GM18861 (cell line): ENCODE measurements around the gene CCDC80.

Source experiments
- ATAC-seq: cut with Tn5 transposase; IDR thresholded peaks from one replicate; pipeline ENCODE4 v1.9.1; 2021; ENCODE audit not compliant: unreplicated experiment

The CCDC80 gene

GRCh38 chr3:112633757-112634156 lies 7.2 kb downstream of the CCDC80 start:
- no peak for ATAC-seq

GRCh38 chr3:112633191-112633590 lies 7.8 kb downstream of the CCDC80 start:
- ATAC-seq: no peak

GRCh38 chr3:112632596-112632995 lies 8.3 kb downstream of the CCDC80 start:
- no peak for ATAC-seq

- ATAC-seq: no peak
Observed at GRCh38 chr3:112631257-112631656, 9.7 kb downstream of the CCDC80 start.

GRCh38 chr3:112629425-112629824 lies 11.5 kb downstream of the CCDC80 start:
- ATAC-seq: no peak

- ATAC-seq: no peak
Observed at GRCh38 chr3:112627919-112628466, 12.9 kb downstream of the CCDC80 start.

GRCh38 chr3:112627419-112627818 lies 13.5 kb downstream of the CCDC80 start:
- ATAC-seq: no peak

- no peak for ATAC-seq
Observed at GRCh38 chr3:112623717-112624116, 17.2 kb downstream of the CCDC80 start.

- ATAC-seq: no peak
Observed at GRCh38 chr3:112623213-112623612, 17.7 kb downstream of the CCDC80 start.

- ATAC-seq: no peak
Observed at GRCh38 chr3:112619295-112619694, 21.6 kb downstream of the CCDC80 start.

- ATAC-seq: no peak
Observed at GRCh38 chr3:112617285-112617684, 23.7 kb downstream of the CCDC80 start.

- ATAC-seq: no peak
Observed at GRCh38 chr3:112615989-112616731, 24.8 kb downstream of the CCDC80 start.

- ATAC-seq: no peak
Observed at GRCh38 chr3:112611752-112612515, 29.0 kb downstream of the CCDC80 start.

GRCh38 chr3:112610121-112610520 lies 30.8 kb downstream of the CCDC80 start:
- ATAC-seq: no peak

- no peak for ATAC-seq
Observed at GRCh38 chr3:112607863-112608262, 33.1 kb downstream of the CCDC80 start.

GRCh38 chr3:112606098-112606497 lies 34.8 kb downstream of the CCDC80 start:
- ATAC-seq: no peak

GRCh38 chr3:112605285-112605684 lies 35.7 kb downstream of the CCDC80 start:
- no peak for ATAC-seq

GRCh38 chr3:112604536-112604935 lies 36.4 kb downstream of the CCDC80 start:
- ATAC-seq: no peak

- peak; percentile 88 for ATAC-seq
Observed at GRCh38 chr3:112602217-112602838, 38.6 kb downstream of the CCDC80 start.

GRCh38 chr3:112598731-112599130 lies 42.2 kb downstream of the CCDC80 start:
- ATAC-seq: no peak

- ATAC-seq: no peak
Observed at GRCh38 chr3:112597945-112598344, 43.0 kb downstream of the CCDC80 start.

- no peak for ATAC-seq
Observed at GRCh38 chr3:112594856-112595255, 46.1 kb downstream of the CCDC80 start.
